ENCODE measurements around the gene EME2. TPM values are rescaled to one million over a fixed set of nuclear protein-coding genes. Genes with fewer than 3 reads are reported as not detected.
A peak's percentile ranks its signal among the peaks of the same experiment; 100 is the strongest.

Gene EME2
- total RNA-seq, 1 donor from 2014 or later, result 7.1 TPM

GRCh38 chr16:1773703-1774447 is 1.3 kb downstream of the EME2 start:
- intact Hi-C loops (cut with DNase I), result no loop called here
- DNase-seq, result no peak
- ATAC-seq (ENCODE audit: poor library complexity), result no peak

- intact Hi-C loops (cut with DNase I), result no loop called here
- ATAC-seq (ENCODE audit: poor library complexity) (no peak), DNase-seq (no peak)
Observed at GRCh38 chr16:1774448-1774780, 1.8 kb downstream of the EME2 start.

DNA sequence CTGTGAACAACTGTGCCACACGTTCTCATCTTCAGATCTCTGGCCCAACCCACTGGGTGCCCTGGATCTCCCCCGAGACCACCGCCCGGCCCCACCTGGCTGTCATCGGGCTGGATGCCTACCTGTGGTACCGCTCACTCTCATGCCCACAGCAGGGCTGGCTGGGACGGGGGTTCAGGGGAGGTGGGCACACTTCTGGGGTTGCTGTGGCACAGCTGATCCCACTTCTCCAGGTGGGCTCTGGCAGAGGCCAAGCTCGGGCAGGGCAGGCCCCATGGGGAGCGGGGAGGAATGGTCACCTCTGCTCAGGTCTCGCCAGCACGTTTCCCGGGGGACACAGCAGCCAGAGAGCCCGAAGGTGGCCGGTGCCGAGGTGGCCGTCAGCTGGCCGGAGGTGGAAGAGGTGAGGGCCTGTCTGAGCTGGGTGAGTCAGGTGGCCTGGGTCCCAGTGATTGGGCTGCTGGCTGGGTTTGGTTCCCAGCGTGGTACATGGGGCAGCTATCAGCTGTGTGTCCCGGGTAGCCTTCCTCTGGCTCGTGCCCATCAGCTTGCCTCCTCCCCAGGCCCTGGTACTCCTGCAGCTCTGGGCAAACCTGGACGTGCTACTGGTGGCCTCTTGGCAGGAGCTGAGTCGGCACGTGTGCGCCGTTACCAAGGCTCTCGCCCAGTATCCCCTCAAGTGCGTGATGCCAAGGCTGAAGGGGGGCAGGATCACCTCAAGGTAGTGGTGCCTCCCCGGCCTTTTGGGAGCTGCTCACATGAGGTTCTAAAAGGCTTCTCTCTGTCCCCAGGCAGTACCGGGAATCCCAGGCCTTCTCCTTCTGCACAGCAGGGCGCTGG is 2.6 kb downstream of the EME2 start:
- intact Hi-C loops (cut with DNase I), result no loop called here
- no peak for DNase-seq
- no peak for ATAC-seq (ENCODE audit: poor library complexity)

DNA sequence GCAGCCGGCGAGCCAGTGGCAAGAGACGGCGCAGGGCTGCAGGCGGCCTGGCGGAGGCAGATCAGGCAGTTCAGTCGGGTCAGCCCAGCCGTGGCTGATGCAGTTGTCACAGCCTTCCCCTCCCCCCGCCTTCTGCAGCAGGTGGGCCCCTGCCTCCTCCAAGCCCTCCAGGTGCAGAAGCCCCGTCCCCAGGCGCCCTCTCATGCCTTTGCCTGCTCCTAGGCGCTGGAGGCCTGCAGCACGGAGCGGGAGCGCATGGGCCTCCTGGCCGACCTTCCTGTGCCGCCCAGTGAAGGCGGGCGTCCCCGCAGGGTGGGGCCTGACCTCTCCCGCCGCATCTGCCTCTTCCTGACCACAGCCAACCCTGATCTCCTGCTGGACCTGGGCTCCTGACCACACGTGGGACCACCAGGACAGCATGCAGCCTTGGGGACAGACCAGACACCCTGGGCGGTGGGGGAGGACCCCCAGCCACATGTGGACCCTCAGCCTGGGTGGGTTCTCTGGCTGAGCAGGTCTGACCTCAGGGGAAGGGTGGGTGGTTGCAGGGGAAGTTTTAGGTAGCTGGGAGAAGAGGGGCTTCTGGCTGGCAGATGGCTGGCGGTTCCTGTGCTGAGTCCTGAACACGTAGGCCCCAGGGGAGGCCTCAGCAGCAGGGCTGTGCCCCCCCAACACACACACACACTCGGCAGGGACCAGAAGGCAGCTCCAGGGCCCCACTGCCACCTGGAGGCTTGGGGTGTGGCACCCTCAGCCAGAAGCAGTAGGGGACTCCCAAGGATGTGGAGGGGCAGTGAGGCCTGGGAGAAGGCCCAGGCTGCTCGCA is 3.4 kb downstream of the EME2 start:
- ATAC-seq (ENCODE audit: poor library complexity), result no peak
- DNase-seq, result no peak
- intact Hi-C loops (cut with DNase I), result no loop called here

GRCh38 chr16:1776672-1776955 is 4.0 kb downstream of the EME2 start:
- DNase-seq, result no peak
- intact Hi-C loops (cut with DNase I), result no loop called here
- no peak for ATAC-seq (ENCODE audit: poor library complexity)

GRCh38 chr16:1776991-1777374 is 4.4 kb downstream of the EME2 start:
- no peak for DNase-seq
- intact Hi-C loops (cut with DNase I), result no loop called here
- no peak for ATAC-seq (ENCODE audit: poor library complexity)

GRCh38 chr16:1777375-1778199 is 5.0 kb downstream of the EME2 start:
- ATAC-seq (ENCODE audit: poor library complexity), result no peak
- intact Hi-C loops (cut with DNase I), result no loop called here
- no peak for DNase-seq

- DNase-seq (peak; percentile 31), ATAC-seq (ENCODE audit: poor library complexity) (no peak)
- intact Hi-C loops (cut with DNase I), result no loop called here
Observed at GRCh38 chr16:1778200-1779179, 5.9 kb downstream of the EME2 start.

DNA sequence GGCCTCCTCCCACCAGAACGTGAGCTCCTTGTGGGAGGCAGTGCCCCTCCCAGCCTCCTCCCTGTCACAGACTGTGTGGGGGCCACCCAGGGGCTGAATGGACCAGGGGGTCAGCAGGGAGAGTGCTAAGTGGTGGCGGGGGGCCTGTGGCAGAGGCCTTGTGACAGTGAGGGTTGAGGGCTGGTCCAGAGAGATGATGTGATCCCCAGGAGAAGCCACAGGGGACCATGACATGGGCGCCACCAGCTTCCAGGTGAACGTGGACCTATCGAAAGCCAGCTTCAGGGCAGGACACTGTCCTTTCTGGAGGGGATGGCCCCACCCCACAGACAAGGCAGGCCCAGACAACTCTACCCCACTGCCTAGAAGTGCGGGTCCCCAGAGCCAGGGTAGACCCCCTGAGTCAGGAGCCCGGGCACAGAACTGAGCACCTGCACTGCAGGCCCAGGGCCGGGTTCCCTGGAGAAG is 6.7 kb downstream of the EME2 start:
- intact Hi-C loops (cut with DNase I), result no loop called here
- ATAC-seq (ENCODE audit: poor library complexity) (no peak), DNase-seq (peak; percentile 24)

DNA sequence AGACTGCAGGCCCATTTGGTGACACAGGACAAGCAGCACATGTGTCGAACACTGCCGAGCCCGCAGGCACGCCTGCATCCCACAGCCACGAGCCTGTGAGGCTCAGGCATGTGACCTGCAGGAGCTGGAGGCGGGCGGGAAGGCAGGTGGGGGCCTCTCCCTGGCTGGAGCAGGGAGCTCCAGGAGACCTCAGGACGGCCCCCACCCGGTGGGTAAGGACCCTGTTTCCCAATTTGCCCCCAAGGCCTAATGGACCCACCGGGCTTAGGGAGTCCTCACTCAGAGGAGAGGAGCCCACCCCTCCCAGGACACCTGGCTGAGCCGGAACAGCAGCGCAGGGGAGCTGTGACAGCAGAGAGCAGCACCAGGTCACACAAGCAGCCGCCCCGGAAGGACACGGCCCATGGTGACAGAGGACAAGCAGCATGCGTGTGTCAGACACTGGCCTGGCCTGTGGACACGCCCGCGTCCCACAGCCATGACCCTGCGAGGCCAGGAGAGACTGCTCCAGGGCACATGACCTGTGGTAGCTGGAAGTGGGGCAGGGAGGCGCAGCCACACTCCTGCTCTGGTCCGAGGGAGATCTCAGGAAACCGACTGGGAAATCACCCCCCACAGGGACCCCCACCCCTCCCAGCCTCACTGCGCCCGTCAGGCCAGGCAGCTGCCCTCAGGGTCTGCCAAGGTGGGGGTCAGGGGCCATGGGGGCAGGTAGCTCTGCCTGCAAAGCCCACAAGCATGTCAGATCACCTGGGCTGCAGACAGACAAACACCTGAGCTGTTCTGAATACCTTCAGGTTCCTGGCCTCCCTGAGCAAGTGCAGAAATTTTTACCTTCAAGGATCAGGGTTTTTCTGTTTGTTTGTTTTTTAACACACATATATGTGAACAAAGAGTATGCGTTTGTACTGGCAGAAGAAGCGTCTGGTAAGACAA is 7.4 kb downstream of the EME2 start:
- ATAC-seq (ENCODE audit: poor library complexity) (no peak), DNase-seq (peak; percentile 46)
- intact Hi-C loops (cut with DNase I), result no loop called here

DNA sequence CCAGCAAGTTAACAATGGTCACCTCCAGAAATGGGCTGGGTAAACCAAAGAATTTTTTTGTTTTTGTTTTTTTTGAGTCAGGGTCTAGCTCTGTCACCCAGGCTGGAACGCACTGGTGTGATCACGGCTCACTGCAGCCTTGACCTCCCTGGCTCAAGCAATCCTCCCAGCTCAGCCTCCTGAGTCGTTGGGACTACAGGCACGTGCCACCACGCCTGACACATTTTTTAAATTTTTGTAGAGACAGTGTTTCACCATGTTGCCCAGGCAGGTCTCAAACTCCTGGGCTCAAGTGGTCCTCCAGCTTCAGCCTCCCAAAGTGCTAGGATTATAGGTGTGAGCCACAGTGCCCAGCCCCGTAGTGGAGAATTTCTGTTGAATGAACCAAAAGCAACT is 8.1 kb downstream of the EME2 start:
- ATAC-seq (ENCODE audit: poor library complexity) (no peak), DNase-seq (no peak)
- intact Hi-C loops (cut with DNase I), result no loop called here

DNA sequence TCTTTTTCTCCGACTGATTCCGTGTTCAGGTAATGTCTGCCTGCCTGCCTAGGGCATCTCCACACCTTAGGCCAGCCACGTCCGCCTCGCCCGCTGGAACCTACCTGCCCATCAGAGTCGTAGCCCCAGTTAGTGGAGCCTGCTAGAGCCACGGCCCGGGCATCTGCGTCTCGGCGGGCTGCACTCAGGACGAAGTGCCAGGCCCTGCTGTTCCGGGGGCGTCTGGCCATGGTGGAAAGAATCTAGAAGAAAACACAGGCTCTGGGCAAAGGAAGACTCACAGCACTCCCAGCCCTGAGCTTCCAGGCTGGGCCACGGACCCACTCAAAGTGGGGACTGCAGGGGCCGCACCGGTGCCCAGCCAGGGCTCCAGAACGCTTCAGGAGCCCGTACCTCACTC is 8.6 kb downstream of the EME2 start:
- DNase-seq, result peak; percentile 41
- ATAC-seq (ENCODE audit: poor library complexity), result no peak
- intact Hi-C loops (cut with DNase I), result no loop called here

- intact Hi-C loops (cut with DNase I), result no loop called here
- ATAC-seq (ENCODE audit: poor library complexity) (peak; percentile 16), DNase-seq (peak; percentile 50)
Observed at GRCh38 chr16:1781758-1782407, 9.3 kb downstream of the EME2 start.

DNA sequence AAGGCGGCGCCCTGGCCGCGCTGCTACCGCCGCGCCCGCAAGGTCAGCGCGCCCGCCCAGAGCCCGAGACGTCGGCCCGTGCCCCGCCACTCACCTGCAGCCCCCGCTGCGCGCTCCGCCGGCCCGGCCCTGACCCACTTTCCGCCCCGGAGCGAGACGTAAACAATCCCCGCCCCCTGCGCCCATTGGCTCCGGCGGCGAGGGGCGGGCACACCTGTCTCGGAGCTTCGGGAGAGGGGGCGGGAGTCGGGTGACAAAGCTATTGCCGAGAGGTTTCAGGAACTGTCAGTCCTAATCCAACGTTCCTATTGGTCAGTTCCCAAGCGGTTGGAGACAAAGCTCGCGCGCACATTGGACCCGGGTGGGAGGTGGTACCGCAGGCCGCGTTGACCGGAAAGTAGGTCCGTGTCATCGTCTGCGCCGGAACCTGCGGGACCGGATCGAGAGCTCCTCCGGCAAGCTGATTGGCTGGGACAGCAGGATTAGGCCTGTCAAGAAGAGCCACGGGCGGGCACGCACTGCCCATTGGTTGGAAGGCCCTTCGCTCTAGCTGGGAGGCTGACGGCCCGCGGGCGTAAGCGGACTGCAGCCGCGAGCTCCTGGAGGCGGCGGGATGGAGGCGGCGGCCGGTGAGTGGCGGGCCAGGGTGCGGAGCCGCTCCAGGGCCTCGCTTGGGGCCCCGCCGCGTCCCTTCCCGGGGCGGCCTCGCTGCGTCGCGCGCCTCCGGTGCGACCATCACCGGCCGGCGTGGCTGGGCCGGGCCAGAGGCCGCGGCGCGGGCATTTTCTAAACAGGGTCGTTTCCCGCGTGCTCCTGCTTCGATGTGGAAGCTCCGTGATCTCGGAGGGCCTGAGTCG is 10.0 kb downstream of the EME2 start, which contains the start of the genes NUBP2 and SPSB3:
Gene NUBP2 (plus strand): TSS at position 553 of the 857 bp plus-strand sequence. CDS start 61 bp downstream, at position 614.
Gene SPSB3 (minus strand): TSS at position 164 of the 857 bp plus-strand sequence. CDS start 1,088 bp downstream, outside the sequence.
- ATAC-seq (ENCODE audit: poor library complexity) (peak; percentile 93), DNase-seq (peak; percentile 100)
- intact Hi-C loops (cut with DNase I), result no loop called here

Data from Right ventricle myocardium superior (tissue), 1 donor.